ENCODE data around the gene LPIN3.

DNA sequence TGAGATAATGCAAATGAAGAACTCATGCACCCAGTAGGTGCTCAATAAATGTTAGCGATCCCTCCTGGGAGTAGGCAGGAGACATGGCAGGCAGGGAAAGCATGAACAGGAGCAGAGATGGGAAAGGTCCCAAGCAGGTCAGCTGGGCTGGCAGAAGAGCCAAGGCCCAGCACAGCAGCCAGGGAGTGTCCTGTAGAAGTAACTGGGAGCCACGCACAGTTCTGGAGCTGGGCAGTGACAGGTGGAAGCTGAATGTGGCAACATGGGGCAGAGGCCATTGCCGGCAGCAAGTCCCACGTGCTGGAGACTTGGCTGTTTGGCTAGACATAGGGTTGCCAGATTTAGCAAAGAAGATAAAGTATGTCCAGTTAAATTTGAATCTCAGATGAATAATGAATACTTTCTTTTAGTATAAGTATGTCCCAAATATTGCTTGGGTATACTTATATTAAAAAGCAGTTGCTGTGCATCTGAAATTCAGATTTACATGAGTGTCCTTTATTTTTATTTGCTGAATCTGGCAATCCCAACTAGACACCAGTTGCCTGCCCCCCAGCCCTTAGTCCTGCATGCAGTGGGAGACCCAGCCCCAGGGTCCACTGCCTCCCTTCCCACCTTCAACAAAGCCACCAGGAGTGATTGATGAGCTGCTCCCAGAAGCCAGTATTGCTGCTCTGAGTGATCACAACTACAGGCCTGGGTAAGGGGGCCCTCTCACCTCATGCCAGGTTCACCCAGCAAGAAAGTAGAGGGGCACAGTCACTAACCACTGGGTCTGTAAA is 3.7 kb upstream of the LPIN3 start:
- TF ChIP-seq, protein P1, sequence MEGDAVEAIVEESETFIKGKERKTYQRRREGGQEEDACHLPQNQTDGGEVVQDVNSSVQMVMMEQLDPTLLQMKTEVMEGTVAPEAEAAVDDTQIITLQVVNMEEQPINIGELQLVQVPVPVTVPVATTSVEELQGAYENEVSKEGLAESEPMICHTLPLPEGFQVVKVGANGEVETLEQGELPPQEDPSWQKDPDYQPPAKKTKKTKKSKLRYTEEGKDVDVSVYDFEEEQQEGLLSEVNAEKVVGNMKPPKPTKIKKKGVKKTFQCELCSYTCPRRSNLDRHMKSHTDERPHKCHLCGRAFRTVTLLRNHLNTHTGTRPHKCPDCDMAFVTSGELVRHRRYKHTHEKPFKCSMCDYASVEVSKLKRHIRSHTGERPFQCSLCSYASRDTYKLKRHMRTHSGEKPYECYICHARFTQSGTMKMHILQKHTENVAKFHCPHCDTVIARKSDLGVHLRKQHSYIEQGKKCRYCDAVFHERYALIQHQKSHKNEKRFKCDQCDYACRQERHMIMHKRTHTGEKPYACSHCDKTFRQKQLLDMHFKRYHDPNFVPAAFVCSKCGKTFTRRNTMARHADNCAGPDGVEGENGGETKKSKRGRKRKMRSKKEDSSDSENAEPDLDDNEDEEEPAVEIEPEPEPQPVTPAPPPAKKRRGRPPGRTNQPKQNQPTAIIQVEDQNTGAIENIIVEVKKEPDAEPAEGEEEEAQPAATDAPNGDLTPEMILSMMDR (conservative IDR thresholded peaks at IDR 0.05; ENCODE audit: low read depth in 2 of 2) = no peak
- TF ChIP-seq EZH2 (IDR thresholded peaks at IDR 0.05; ENCODE audit: low read depth, unreplicated experiment) = no peak
- TF ChIP-seq POLR2AphosphoS5 (IDR thresholded peaks at IDR 0.05; ENCODE audit: low read depth) = no peak
